Measurements from ENCODE around the gene WDR33.

The WDR33 gene

DNA sequence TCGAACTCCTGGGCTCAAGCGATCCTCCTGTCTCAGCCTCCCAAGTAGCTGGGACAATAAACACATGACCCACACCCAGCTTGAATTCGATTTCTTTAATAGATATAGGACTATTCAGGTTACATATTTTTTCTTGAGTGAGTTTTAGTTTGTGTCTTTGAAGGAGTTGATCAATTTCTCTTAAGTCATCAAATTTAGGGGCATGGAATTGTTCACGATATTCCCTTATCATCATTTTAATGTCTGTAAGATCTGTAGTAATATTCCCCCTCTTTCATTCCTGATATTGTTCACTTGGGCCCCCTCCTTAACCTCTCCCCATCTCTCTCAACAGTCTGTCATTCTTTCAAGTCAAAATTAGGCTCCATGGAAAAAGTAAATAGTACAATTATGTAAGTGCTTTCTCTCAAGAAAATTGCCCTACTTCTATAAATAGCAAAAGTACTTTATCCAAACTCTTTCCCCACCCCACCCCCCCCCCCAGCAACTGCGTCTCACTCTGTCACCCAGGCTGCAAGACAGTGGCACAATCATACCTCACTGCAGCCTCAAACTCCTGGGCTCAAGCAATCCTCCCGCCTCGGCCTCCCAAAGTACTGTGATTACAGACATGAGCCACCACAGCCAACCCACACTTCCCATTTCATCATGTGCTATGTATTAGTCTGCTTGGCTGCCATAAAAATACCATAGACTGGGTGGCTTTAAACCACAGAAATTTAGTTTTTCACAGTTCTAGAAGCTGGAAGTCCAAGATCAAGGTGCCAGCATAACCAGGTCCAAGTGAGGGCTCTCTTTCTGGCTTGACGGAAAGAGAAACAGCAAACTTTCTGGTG lies 20.1 kb downstream of the WDR33 start:
- Histone ChIP-seq H3K4me3 (no peak overlapping the region), H3K27ac (no peak overlapping the region)
- no peak for DNase-seq (ENCODE audit: low spot score)
- TF ChIP-seq CTCF (IDR thresholded peaks at IDR 0.05), result no peak

DNA sequence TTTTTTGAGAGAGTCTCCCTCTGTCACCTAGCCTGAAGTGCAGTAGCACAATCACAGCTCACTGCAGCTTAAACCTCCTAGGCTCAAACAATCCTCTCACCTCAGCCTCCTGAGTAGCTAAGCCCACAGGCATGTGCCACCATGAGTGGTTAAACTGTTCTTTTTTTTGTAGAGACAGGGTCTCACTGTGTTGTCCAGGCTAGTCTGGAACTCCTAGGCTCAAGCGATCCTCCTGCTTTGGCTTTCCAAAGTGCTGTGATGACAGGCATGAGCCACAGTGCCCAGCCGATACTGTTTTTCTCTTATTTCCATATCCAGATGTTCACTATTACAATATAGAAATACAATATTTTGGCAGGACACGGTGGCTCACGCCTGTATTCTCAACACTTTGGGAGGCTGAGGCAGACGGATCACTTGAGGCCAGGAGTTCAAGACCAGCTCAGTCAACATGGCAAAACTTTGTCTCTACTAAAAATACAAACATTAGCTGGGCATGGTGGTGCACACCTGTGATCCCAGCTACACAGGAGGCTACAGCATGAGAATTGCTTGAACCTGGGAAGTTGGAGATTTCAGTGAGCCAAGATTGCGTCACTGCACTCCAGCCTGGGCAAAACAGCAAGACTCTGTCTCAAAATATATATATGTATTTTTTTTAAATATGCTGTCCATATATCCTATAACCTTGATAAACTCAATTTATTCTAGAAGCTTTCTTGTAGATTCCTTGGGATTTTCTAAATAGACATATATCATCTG lies 24.7 kb downstream of the WDR33 start:
- TF ChIP-seq CTCF (IDR thresholded peaks at IDR 0.05), result no peak
- Histone ChIP-seq H3K27ac (no peak overlapping the region), H3K4me3 (no peak overlapping the region)
- no peak for DNase-seq (ENCODE audit: low spot score)

DNA sequence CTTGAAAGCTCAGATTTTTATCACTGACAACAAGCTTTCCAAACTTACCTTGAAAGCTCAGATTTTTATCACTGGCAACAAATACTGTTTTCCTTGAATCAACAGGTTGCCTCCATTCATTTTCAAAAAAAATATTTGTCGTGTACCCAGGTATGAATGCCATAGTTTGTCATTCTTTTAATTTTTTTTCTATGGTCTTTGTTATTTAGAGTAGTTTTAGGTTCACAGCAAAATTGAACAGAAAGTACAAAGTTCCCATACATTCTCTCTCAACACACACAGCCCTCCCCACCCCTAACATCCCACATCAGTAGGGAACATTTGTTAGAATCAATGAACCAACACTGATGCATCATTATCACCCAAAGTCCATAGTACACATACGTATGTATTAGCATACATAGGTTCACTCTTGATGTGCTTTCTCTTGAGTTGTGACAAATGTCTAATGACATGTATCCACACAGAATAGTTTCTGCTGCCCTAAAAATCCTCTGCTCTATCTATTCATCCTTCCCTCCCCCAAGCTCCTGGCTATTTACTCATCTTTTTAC lies 25.9 kb downstream of the WDR33 start:
- H3K4me3 ChIP-seq, result no peak overlapping the region
- no peak for DNase-seq (ENCODE audit: low spot score)
- H3K27ac ChIP-seq, result no peak overlapping the region
- no peak for TF ChIP-seq CTCF (IDR thresholded peaks at IDR 0.05)

DNA sequence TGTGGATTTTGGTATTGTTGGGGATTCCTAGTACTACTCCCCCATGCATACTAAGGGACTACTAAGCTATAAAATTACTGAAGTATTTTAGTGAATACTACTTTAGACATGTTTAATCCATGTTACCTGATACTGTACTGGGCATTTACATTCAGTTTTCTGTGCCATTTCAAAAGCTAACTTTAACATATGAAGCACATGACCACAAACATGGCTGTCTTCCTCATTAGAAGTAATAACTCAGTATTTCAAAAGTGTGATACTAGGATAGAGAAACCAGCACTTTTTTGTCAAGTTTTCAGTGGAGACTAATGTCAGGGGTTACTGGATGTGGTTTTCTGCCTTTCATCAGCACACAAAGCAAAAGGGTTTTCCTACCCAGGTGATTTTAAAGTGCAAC lies 27.9 kb downstream of the WDR33 start:
- TF ChIP-seq CTCF (IDR thresholded peaks at IDR 0.05), result no peak
- no peak for DNase-seq (ENCODE audit: low spot score)
- Histone ChIP-seq H3K27ac (no peak overlapping the region), H3K4me3 (no peak overlapping the region)

DNA sequence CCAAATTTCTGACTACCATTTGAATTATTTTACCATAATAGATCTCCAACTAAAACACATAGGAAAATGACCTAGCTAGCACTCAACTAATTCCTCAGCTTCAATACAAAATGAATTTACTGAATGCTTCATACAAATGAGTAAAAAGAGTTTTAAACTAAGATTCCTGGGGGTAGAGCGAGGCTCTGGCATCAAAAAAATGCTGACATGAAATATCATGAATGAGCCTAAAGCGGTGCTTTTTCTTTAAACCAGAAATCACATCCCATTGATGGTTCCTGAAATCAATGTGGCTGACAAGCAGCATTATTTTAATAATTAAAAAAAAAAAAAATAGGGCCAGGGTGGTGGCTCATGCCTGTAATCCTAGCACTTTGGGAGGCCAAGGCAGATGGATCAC lies 32.1 kb downstream of the WDR33 start:
- DNase-seq (ENCODE audit: low spot score), result no peak
- no peak for TF ChIP-seq CTCF (IDR thresholded peaks at IDR 0.05)
- H3K4me3 ChIP-seq, result no peak overlapping the region
- no peak overlapping the region for H3K27ac ChIP-seq

- no peak overlapping the region for H3K27ac ChIP-seq
- no peak overlapping the region for H3K4me3 ChIP-seq
- no peak for DNase-seq (ENCODE audit: low spot score)
- TF ChIP-seq CTCF (IDR thresholded peaks at IDR 0.05), result no peak
Observed at GRCh38 chr2:127778447-127778846, 32.5 kb downstream of the WDR33 start.

All from coronary artery (tissue), 2 donors.